ENCODE data around the gene TEX14.
A peak's percentile ranks its signal among the peaks of the same experiment; 100 is the strongest.

Gene TEX14

GRCh38 chr17:58525239-58525638, 166.6 kb downstream of the TEX14 start:
- H3F3A ChIP-seq (ENCODE audit: insufficient read depth) = no peaks in the 10 kb centered on the region
- no peak overlapping the region for H3K9ac ChIP-seq (ENCODE audit: low read length)
- no peaks in the 10 kb centered on the region for H3K9me3 ChIP-seq (ENCODE audit: insufficient read depth, low read length)
- H3K79me2 ChIP-seq (ENCODE audit: insufficient read depth, low read length) = no peaks in the 10 kb centered on the region
- H2AFZ ChIP-seq (ENCODE audit: low read depth, low read length, severe bottlenecking) = no peak overlapping the region
- H3K27ac ChIP-seq (ENCODE audit: low read depth, low read length) = no peak overlapping the region
- H3K36me3 ChIP-seq (ENCODE audit: low read length) = no peaks in the 10 kb centered on the region
- TF ChIP-seq CTCF (IDR thresholded peaks at IDR 0.05; ENCODE audit: insufficient read depth, low read length, poor library complexity, severe bottlenecking) (no peak), EZH2phosphoT487 (conservative IDR thresholded peaks at IDR 0.05; ENCODE audit: low read length) (no peak)
- no peaks in the 10 kb centered on the region for H3K27me3 ChIP-seq (ENCODE audit: low read length)
- H4K20me1 ChIP-seq (ENCODE audit: low read depth, low read length) = no peaks in the 10 kb centered on the region
- no peak overlapping the region for H3K4me2 ChIP-seq (ENCODE audit: low read depth, low read length, poor library complexity, severe bottlenecking)
- no peaks in the 10 kb centered on the region for H3K9me2 ChIP-seq (replicated peaks; ENCODE audit: insufficient read depth, low read length)
- H3K4me3 ChIP-seq (ENCODE audit: insufficient read depth, low read length, poor library complexity, severe bottlenecking) = no peak overlapping the region

GRCh38 chr17:58521680-58522079, 170.2 kb downstream of the TEX14 start:
- H3K4me2 ChIP-seq (ENCODE audit: low read depth, low read length, poor library complexity, severe bottlenecking) = no peak overlapping the region
- H4K20me1 ChIP-seq (ENCODE audit: low read depth, low read length) = no peaks in the 10 kb centered on the region
- no peak overlapping the region for H3K27ac ChIP-seq (ENCODE audit: low read depth, low read length)
- H3K9me2 ChIP-seq (replicated peaks; ENCODE audit: insufficient read depth, low read length) = no peaks in the 10 kb centered on the region
- no peaks in the 10 kb centered on the region for H3K36me3 ChIP-seq (ENCODE audit: low read length)
- H3K27me3 ChIP-seq (ENCODE audit: low read length) = no peaks in the 10 kb centered on the region
- 0 out of 2 replicates have a peak, but pooled peaks cover 4% of the 10 kb centered on the region for H3K79me2 ChIP-seq (ENCODE audit: insufficient read depth, low read length)
- no peak overlapping the region for H3K9ac ChIP-seq (ENCODE audit: low read length)
- no peak for TF ChIP-seq CTCF (IDR thresholded peaks at IDR 0.05; ENCODE audit: insufficient read depth, low read length, poor library complexity, severe bottlenecking)
- no peak overlapping the region for H3K4me3 ChIP-seq (ENCODE audit: insufficient read depth, low read length, poor library complexity, severe bottlenecking)
- H3K9me3 ChIP-seq (ENCODE audit: insufficient read depth, low read length) = no peaks in the 10 kb centered on the region
- no peak overlapping the region for H2AFZ ChIP-seq (ENCODE audit: low read depth, low read length, severe bottlenecking)
- H3F3A ChIP-seq (ENCODE audit: insufficient read depth) = peaks cover 7% of the 10 kb centered on the region; the same call in 1 of the 2 replicates

GRCh38 chr17:58520843-58521430, 170.9 kb downstream of the TEX14 start:
- H3K9ac ChIP-seq (ENCODE audit: low read length) = no peak overlapping the region
- H3K27ac ChIP-seq (ENCODE audit: low read depth, low read length) = no peak overlapping the region
- peaks cover 14% of the 10 kb centered on the region; the same call in 1 of the 2 replicates for H3F3A ChIP-seq (ENCODE audit: insufficient read depth)
- H3K27me3 ChIP-seq (ENCODE audit: low read length) = no peaks in the 10 kb centered on the region
- no peaks in the 10 kb centered on the region for H4K20me1 ChIP-seq (ENCODE audit: low read depth, low read length)
- H3K36me3 ChIP-seq (ENCODE audit: low read length) = no peaks in the 10 kb centered on the region
- no peak for TF ChIP-seq EZH2phosphoT487 (conservative IDR thresholded peaks at IDR 0.05; ENCODE audit: low read length)
- TF ChIP-seq CTCF (IDR thresholded peaks at IDR 0.05; ENCODE audit: insufficient read depth, low read length, poor library complexity, severe bottlenecking) = peak; percentile 23
- H3K9me3 ChIP-seq (ENCODE audit: insufficient read depth, low read length) = no peaks in the 10 kb centered on the region
- no peak overlapping the region for H3K4me3 ChIP-seq (ENCODE audit: insufficient read depth, low read length, poor library complexity, severe bottlenecking)
- H3K9me2 ChIP-seq (replicated peaks; ENCODE audit: insufficient read depth, low read length) = no peaks in the 10 kb centered on the region
- H2AFZ ChIP-seq (ENCODE audit: low read depth, low read length, severe bottlenecking) = peak overlapping the region; percentile 17
- H3K79me2 ChIP-seq (ENCODE audit: insufficient read depth, low read length) = 0 out of 2 replicates have a peak, but pooled peaks cover 4% of the 10 kb centered on the region
- H3K4me2 ChIP-seq (ENCODE audit: low read depth, low read length, poor library complexity, severe bottlenecking) = no peak overlapping the region

All from SU-DHL-6 (cell line).